ENCODE data around the gene TSHZ2. TPM values are rescaled to one million over a fixed set of nuclear protein-coding genes. Genes with fewer than 3 reads are reported as not detected.

Gene TSHZ2
- total RNA-seq, 1 donor from 2014 or later: 12.6 TPM

DNA sequence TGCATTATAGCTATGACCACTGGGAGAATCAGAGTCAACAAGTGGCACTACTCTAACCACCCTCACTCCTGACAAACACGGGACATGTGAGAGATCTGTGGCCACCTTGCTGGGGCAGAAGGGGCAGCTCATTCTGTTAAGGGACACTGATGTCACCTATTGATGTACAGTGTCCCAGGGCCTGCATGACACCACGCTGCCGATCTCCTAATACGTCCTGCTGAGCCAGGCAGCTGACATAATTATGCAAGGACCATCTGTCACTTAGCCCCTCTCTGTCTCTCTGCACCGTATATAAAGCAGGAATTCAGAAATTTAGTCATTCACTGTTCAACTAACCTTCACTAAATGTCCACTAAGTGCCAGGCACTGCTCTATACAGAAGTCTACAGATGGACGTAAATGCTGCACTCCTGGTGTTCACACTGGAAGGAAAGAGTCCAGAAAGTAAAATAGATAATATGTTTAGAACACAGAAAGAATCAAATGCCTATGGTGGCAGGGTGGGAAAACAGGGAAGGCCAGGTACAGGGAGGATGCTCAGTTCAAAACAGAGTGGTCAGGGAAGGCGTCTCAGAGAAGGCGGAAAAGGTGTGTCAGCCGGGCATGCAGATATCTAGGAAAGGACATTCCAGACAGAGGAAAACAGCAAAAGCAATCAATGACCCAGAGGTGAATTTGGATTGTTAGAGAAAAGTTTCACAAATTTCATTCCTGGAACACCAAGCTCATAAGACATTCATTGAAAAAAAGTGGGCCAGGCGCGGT is 447.7 kb downstream of the TSHZ2 start:
- TF ChIP-seq, protein P1, sequence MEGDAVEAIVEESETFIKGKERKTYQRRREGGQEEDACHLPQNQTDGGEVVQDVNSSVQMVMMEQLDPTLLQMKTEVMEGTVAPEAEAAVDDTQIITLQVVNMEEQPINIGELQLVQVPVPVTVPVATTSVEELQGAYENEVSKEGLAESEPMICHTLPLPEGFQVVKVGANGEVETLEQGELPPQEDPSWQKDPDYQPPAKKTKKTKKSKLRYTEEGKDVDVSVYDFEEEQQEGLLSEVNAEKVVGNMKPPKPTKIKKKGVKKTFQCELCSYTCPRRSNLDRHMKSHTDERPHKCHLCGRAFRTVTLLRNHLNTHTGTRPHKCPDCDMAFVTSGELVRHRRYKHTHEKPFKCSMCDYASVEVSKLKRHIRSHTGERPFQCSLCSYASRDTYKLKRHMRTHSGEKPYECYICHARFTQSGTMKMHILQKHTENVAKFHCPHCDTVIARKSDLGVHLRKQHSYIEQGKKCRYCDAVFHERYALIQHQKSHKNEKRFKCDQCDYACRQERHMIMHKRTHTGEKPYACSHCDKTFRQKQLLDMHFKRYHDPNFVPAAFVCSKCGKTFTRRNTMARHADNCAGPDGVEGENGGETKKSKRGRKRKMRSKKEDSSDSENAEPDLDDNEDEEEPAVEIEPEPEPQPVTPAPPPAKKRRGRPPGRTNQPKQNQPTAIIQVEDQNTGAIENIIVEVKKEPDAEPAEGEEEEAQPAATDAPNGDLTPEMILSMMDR (IDR thresholded peaks at IDR 0.05): no peak
- Histone ChIP-seq H3K4me3 (no peak overlapping the region), H3K9me3 (no peaks in the 10 kb centered on the region), H3K27me3 (ENCODE audit: low read depth) (no peaks in the 10 kb centered on the region), H3K27ac (no peak overlapping the region), H3K4me1 (no peaks in the 10 kb centered on the region), H3K36me3 (no peaks in the 10 kb centered on the region)
- DNase-seq (no peak), ATAC-seq (no peak)
- intact Hi-C loops (cut with DNase I): no loop called here

DNA sequence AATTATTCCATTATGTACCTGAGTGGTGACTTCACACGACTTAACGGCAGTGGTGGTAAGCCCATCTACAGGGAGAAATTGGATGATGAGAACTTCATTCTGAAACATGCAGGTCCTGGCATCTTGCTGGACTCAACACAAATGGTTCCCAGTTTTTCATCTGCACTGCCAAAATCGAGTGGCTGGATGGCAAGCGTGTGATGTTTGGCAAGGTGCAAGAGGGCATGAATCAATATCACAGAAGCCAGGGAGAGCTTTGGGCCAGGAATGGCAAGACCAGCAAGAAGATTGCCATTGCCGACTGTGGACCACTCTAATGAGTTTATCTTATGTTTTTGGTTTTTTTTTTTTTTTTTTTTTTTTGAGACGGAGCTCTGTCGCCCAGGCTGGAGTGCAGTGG is 449.2 kb downstream of the TSHZ2 start:
- no peak overlapping the region for H3K27ac ChIP-seq
- H3K9me3 ChIP-seq: no peaks in the 10 kb centered on the region
- intact Hi-C loops (cut with DNase I): no loop called here
- H3K4me1 ChIP-seq: no peaks in the 10 kb centered on the region
- TF ChIP-seq, protein P1 (IDR thresholded peaks at IDR 0.05): no peak
- ATAC-seq (no peak), DNase-seq (no peak)
- H3K4me3 ChIP-seq: no peak overlapping the region
- H3K27me3 ChIP-seq (ENCODE audit: low read depth): no peaks in the 10 kb centered on the region
- H3K36me3 ChIP-seq: no peaks in the 10 kb centered on the region

DNA sequence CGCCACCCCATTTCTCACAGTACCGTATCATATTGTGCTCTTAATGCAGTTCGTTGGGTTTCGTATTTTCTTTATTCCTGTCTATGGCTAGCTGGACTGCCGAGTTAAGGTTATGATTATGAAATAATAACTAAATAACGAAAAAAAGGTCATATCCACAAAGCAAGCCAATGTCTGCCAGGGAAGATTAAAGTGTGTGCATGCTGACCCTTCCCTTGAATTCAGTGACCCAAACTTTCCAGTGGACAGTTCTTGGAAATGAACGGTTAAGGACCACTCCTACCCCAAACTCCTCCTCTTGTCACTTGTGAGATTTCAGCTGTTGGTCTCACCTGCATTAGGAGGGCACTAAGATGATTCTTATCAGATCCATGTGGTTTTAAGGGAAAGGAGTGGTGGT is 449.9 kb downstream of the TSHZ2 start:
- no peaks in the 10 kb centered on the region for H3K4me1 ChIP-seq
- H3K4me3 ChIP-seq: no peak overlapping the region
- ATAC-seq: no peak
- H3K27ac ChIP-seq: no peak overlapping the region
- intact Hi-C loops (cut with DNase I): no loop called here
- TF ChIP-seq, protein P1 (IDR thresholded peaks at IDR 0.05): no peak
- DNase-seq: no peak
- no peaks in the 10 kb centered on the region for H3K27me3 ChIP-seq (ENCODE audit: low read depth)
- H3K36me3 ChIP-seq: no peaks in the 10 kb centered on the region
- H3K9me3 ChIP-seq: no peaks in the 10 kb centered on the region

DNA sequence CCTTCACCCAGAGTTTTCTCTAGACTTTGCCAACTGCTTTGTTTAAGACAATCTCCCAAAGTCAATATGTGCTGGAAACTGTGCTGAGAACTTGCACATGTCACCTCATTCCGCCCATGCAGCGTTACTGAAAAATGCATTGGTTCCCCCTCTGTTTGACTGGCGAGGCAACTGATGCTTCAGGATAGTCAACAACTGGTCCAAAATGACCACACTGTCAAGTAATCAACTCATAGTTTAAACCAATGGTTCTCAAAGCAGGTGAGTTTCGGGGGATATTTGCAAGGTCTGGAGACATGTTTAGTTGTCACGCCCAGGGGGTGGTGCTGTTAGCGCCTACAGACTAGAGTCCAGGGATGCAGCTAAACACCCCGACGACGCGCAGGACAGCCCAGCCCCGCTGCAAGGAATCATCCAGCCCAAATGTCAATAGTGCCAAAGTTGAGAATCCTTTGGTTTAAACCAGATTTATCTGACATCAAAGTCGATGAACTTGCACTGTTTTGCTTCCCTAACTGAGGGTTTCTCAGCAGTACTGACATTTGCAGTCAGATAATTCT is 451.5 kb downstream of the TSHZ2 start:
- ATAC-seq: no peak
- DNase-seq: no peak
- Histone ChIP-seq H3K27me3 (ENCODE audit: low read depth) (no peaks in the 10 kb centered on the region), H3K4me1 (no peaks in the 10 kb centered on the region), H3K4me3 (no peak overlapping the region), H3K27ac (no peak overlapping the region), H3K36me3 (no peaks in the 10 kb centered on the region), H3K9me3 (no peaks in the 10 kb centered on the region)
- intact Hi-C loops (cut with DNase I): no loop called here
- TF ChIP-seq, protein P1 (IDR thresholded peaks at IDR 0.05): no peak

DNA sequence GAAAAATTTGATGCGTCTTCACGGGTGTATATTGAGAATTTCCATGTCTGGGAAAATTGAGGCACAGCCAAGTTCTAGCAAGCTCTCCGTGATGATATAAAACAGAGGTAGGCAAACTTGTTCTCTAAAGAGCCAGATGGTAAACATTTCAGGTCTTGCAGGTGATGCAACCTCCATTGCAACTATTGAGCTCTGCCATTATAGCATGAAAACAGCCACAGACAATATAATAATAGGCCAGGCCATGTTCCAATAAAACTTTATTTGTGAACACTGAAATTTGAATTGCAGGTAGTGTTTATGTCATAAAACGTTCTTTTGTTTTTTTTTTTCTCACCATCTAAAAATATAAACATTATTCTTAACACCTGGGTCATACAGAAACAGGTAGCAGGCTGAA is 453.3 kb downstream of the TSHZ2 start:
- DNase-seq (no peak), ATAC-seq (no peak)
- no peak overlapping the region for H3K27ac ChIP-seq
- H3K4me1 ChIP-seq: no peaks in the 10 kb centered on the region
- H3K9me3 ChIP-seq: no peaks in the 10 kb centered on the region
- TF ChIP-seq, protein P1 (IDR thresholded peaks at IDR 0.05): no peak
- H3K4me3 ChIP-seq: no peak overlapping the region
- intact Hi-C loops (cut with DNase I): no loop called here
- no peaks in the 10 kb centered on the region for H3K36me3 ChIP-seq
- H3K27me3 ChIP-seq (ENCODE audit: low read depth): no peaks in the 10 kb centered on the region
